Measurements from ENCODE around the gene MAPK10. TPM values are rescaled to one million over a fixed set of nuclear protein-coding genes. Genes with fewer than 3 reads are reported as not detected.
"Not testable (repeated sequence)": the region's sequence is repeated elsewhere in the genome, so short reads cannot be mapped to it uniquely, and the experiment has no call there.

Gene MAPK10
- total and polyA plus RNA-seq, 2 experiments from 2014 or later, result 5.9 to 14.8 TPM

DNA sequence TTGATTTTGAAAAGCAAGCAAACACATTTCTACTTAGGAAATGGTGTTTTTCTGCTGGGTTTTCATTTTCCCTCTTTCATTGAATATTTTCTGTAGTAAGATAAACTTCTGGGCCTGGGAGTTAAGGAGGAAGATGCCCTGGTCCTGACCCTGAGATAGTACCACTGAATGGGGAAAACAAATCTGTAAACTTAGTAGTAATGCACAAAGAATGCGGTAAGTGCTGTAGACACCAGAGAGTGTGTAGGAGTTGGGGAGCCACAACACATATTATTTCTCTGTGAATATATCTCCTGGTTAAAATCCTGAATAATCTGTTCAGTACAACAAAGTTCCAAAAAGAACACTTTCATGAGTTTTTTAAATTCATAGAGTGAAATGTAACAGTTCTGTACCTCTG, 178.3 kb downstream of the MAPK10 start:
- Histone ChIP-seq H4K20me1 (ENCODE audit: insufficient read depth, poor library complexity, severe bottlenecking) (no peaks in the 10 kb centered on the region), H3K36me3 (replicated peaks; ENCODE audit: insufficient read depth, low read depth) (no peaks in the 10 kb centered on the region), H3K4me1 (ENCODE audit: insufficient read depth) (no peaks in the 10 kb centered on the region), H3K4me3 (no peak overlapping the region), H2AFZ (no peak overlapping the region), H3K27ac (no peak overlapping the region), H3K9me3 (ENCODE audit: low read depth) (no peaks in the 10 kb centered on the region), H3K27me3 (no peaks in the 10 kb centered on the region), H3K79me2 (no peaks in the 10 kb centered on the region), H3K9me2 (replicated peaks; ENCODE audit: insufficient read depth) (no peaks in the 10 kb centered on the region), H3K4me2 (no peak overlapping the region)
- no peak for DNase-seq (ENCODE audit: low spot score)
- TF ChIP-seq EZH2 (IDR thresholded peaks at IDR 0.05; ENCODE audit: borderline replicate concordance) (no peak), EZH2phosphoT487 (IDR thresholded peaks at IDR 0.05; ENCODE audit: low read depth, severe bottlenecking, unreplicated experiment) (no peak)
- TF ChIP-seq, protein P1, sequence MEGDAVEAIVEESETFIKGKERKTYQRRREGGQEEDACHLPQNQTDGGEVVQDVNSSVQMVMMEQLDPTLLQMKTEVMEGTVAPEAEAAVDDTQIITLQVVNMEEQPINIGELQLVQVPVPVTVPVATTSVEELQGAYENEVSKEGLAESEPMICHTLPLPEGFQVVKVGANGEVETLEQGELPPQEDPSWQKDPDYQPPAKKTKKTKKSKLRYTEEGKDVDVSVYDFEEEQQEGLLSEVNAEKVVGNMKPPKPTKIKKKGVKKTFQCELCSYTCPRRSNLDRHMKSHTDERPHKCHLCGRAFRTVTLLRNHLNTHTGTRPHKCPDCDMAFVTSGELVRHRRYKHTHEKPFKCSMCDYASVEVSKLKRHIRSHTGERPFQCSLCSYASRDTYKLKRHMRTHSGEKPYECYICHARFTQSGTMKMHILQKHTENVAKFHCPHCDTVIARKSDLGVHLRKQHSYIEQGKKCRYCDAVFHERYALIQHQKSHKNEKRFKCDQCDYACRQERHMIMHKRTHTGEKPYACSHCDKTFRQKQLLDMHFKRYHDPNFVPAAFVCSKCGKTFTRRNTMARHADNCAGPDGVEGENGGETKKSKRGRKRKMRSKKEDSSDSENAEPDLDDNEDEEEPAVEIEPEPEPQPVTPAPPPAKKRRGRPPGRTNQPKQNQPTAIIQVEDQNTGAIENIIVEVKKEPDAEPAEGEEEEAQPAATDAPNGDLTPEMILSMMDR (IDR thresholded peaks at IDR 0.05; ENCODE audit: poor library complexity), result no peak
- WGBS (ENCODE audit: low lambda C conversion rate, missing lambda C conversion rate), result 65% methylated on average over 1 of the region's 1 CpG

DNA sequence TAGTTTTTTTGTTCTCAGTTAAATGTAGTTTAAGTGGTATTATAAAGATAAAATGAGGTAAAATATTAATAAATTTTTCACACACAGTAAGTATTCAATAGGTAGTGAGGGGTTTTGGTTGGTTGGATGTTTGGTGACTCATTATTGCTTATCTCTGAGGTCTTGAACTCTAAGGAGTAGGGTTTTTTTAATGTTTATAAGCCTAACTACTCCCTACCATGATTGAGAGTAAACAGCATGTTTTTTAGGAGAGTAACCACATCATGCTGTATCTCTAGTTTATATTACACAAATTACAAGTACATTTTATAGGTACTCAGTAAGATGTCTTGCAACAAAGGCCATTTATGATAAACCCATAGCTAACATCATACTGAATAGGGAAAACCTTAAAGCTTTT, 181.6 kb downstream of the MAPK10 start:
- Histone ChIP-seq H3K4me3 (no peak overlapping the region), H3K9me2 (replicated peaks; ENCODE audit: insufficient read depth) (no peaks in the 10 kb centered on the region), H3K4me1 (ENCODE audit: insufficient read depth) (no peaks in the 10 kb centered on the region), H4K20me1 (ENCODE audit: insufficient read depth, poor library complexity, severe bottlenecking) (no peaks in the 10 kb centered on the region), H3K27ac (no peak overlapping the region), H3K79me2 (no peaks in the 10 kb centered on the region), H3K36me3 (replicated peaks; ENCODE audit: insufficient read depth, low read depth) (no peaks in the 10 kb centered on the region), H3K27me3 (no peaks in the 10 kb centered on the region), H2AFZ (no peak overlapping the region), H3K9me3 (ENCODE audit: low read depth) (no peaks in the 10 kb centered on the region), H3K4me2 (no peak overlapping the region)
- DNase-seq (ENCODE audit: low spot score), result no peak
- TF ChIP-seq EZH2 (IDR thresholded peaks at IDR 0.05; ENCODE audit: borderline replicate concordance) (no peak), EZH2phosphoT487 (IDR thresholded peaks at IDR 0.05; ENCODE audit: low read depth, severe bottlenecking, unreplicated experiment) (no peak)
- TF ChIP-seq, protein P1 (IDR thresholded peaks at IDR 0.05; ENCODE audit: poor library complexity), result no peak

DNA sequence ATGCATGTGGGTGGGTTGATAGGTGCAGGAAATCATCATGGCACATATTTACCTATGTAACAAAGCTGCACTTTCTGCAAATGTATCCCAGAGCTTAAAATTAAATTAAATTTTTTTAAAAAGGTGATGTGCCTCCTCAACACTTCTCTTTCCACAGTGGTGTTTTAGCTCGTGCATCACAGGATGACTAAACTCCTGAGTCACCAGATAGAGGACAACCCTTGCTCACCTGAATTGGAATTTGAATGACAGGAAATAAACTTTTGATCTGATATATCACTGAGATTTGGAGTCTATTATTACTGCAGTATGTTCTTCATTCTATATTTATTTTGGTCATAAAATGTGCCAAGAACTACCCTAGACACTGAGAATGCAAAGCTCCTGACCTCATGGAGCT, 185.3 kb downstream of the MAPK10 start:
- Histone ChIP-seq H4K20me1 (ENCODE audit: insufficient read depth, poor library complexity, severe bottlenecking) (no peaks in the 10 kb centered on the region), H3K79me2 (no peaks in the 10 kb centered on the region), H3K4me1 (ENCODE audit: insufficient read depth) (no peaks in the 10 kb centered on the region), H3K4me3 (no peak overlapping the region), H3K9me2 (replicated peaks; ENCODE audit: insufficient read depth) (no peaks in the 10 kb centered on the region), H3K9me3 (ENCODE audit: low read depth) (no peaks in the 10 kb centered on the region), H3K4me2 (no peak overlapping the region), H3K27me3 (no peaks in the 10 kb centered on the region), H3K36me3 (replicated peaks; ENCODE audit: insufficient read depth, low read depth) (no peaks in the 10 kb centered on the region), H3K27ac (no peak overlapping the region), H2AFZ (no peak overlapping the region)
- 68% methylated on average over 1 of the region's 1 CpG for WGBS (ENCODE audit: low lambda C conversion rate, missing lambda C conversion rate)
- TF ChIP-seq, protein P1 (IDR thresholded peaks at IDR 0.05; ENCODE audit: poor library complexity), result no peak
- no peak for TF ChIP-seq EZH2 (IDR thresholded peaks at IDR 0.05; ENCODE audit: borderline replicate concordance)
- TF ChIP-seq EZH2phosphoT487 (IDR thresholded peaks at IDR 0.05; ENCODE audit: low read depth, severe bottlenecking, unreplicated experiment), result no peak
- DNase-seq (ENCODE audit: low spot score), result no peak

DNA sequence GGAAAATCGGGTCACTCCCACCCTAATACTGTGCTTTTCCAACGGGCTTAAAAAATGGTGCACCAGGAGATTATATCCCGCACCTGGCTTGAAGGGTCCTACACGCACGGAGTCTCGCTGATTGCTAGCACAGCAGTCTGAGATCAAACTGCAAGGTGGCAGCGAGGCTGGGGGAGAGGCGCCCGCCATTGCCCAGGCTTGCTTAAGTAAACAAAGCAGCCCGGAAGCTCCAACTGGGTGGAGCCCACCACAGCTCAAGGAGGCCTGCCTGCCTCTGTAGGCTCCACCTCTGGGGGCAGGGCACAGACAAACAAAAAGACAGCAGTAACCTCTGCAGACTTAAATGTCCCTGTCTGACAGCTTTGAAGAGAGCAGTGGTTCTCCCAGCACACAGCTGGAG, 191.5 kb downstream of the MAPK10 start:
- not testable (repeated sequence) for H4K20me1 ChIP-seq (ENCODE audit: insufficient read depth, poor library complexity, severe bottlenecking); H2AFZ ChIP-seq; DNase-seq (ENCODE audit: low spot score); H3K27ac ChIP-seq; H3K9me3 ChIP-seq (ENCODE audit: low read depth); H3K36me3 ChIP-seq (replicated peaks; ENCODE audit: insufficient read depth, low read depth); H3K4me2 ChIP-seq; H3K4me3 ChIP-seq; H3K4me1 ChIP-seq (ENCODE audit: insufficient read depth); H3K79me2 ChIP-seq; H3K9me2 ChIP-seq (replicated peaks; ENCODE audit: insufficient read depth); H3K27me3 ChIP-seq
- 91% methylated on average over 10 of the region's 10 CpGs for WGBS (ENCODE audit: low lambda C conversion rate, missing lambda C conversion rate)

Data from hepatocyte (in vitro differentiated cells).